OCI-LY7 (cell line): Measurements from ENCODE around the gene TNFSF13.

Experiments used
- CTCF ChIP-seq: fragments of 200-600 bp; sonication (generic); conservative IDR thresholded peaks from 2 replicates; pipeline ENCODE4 v1.5.1; 2014; ENCODE audit warnings: mild to moderate bottlenecking, antibody characterized with exemption, low read length, moderate library complexity, mixed read lengths
- EZH2phosphoT487 ChIP-seq: fragments of 200-600 bp; sonication (generic); IDR thresholded peaks from 2 replicates; pipeline ENCODE4 v1.6.1; 2018; ENCODE audit warnings: low read depth, borderline replicate concordance, mild to moderate bottlenecking, mixed run types, antibody characterized with exemption, low read length, moderate library complexity, mixed read lengths

GRCh38 chr17:7511108-7511507 lies 47.4 kb upstream of the TNFSF13 start:
- TF ChIP-seq CTCF, result no peak
- TF ChIP-seq EZH2phosphoT487, result no peak
